NAMALWA (cell line): Measurements from ENCODE around the gene TOM1L1.
"Not testable (repeated sequence)": the region's sequence is repeated elsewhere in the genome, so short reads cannot be mapped to it uniquely, and the experiment has no call there.

Experiments
- DNase-seq: peaks from one replicate; pipeline ENCODE4 v3.0.0-alpha.2; 2015; ENCODE audit warnings: low spot score

The TOM1L1 gene, protein sequence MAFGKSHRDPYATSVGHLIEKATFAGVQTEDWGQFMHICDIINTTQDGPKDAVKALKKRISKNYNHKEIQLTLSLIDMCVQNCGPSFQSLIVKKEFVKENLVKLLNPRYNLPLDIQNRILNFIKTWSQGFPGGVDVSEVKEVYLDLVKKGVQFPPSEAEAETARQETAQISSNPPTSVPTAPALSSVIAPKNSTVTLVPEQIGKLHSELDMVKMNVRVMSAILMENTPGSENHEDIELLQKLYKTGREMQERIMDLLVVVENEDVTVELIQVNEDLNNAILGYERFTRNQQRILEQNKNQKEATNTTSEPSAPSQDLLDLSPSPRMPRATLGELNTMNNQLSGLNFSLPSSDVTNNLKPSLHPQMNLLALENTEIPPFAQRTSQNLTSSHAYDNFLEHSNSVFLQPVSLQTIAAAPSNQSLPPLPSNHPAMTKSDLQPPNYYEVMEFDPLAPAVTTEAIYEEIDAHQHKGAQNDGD

DNA sequence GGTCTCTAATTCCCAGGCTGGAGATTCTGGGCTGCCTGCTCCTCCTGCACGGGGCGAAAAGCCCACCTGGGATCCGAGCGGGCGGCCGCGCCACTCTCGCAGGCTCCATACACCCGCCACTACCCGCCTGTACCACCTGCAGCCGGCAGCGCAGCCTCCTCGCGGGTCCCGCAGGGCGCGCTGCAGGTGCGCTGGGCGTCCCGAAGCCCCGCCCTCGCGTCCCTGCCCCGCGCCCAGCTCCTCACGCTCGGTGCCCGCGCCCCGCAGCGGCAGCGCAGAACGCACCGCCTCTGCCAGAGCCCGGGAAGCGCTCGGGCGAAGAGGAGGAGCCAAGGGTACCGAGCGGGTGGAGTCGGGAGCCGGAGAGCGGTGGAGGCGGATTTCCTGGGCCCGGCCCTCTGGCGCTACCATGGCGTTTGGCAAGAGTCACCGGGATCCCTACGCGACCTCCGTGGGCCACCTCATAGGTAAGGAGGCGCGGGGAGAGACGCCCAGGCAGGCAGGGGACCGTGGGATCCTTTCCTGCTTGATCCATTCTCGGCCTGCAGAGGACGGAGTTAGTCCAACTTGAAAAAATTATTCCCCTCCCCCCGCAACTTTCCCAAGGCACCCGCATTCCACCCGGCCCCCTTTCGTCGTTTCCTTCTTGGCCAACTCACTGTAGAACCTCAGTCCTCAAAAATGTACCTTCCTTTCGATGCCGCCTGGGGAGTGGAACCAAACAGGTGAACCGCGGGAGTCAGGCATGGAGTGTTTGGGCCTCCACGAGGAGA is at the start of gene TOM1L1:
Gene TOM1L1 (plus strand): TSS at position 396 of the 773 bp plus-strand sequence. CDS start 14 bp downstream, at position 410.
- no peak for DNase-seq

DNA sequence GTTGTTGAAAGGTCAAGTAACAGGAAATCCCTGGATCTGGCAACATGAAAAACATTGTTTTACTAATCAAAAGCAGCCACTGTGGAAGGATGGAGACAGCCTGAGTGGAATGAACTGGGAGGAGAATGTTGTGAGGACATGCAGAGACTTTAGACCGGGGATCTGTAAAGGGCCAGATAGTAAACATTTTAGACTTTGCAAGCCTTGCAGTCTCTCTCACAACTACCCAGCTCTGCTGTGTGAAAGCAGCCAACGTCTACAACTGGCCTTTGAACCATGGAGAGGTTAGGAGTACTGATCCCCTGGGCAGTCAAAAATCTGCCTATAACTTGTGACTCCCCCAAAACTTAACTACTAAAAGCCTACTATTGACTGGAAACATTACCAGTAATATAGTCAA is 41.5 kb upstream of the TOM1L1 start:
- DNase-seq = no peak

DNA sequence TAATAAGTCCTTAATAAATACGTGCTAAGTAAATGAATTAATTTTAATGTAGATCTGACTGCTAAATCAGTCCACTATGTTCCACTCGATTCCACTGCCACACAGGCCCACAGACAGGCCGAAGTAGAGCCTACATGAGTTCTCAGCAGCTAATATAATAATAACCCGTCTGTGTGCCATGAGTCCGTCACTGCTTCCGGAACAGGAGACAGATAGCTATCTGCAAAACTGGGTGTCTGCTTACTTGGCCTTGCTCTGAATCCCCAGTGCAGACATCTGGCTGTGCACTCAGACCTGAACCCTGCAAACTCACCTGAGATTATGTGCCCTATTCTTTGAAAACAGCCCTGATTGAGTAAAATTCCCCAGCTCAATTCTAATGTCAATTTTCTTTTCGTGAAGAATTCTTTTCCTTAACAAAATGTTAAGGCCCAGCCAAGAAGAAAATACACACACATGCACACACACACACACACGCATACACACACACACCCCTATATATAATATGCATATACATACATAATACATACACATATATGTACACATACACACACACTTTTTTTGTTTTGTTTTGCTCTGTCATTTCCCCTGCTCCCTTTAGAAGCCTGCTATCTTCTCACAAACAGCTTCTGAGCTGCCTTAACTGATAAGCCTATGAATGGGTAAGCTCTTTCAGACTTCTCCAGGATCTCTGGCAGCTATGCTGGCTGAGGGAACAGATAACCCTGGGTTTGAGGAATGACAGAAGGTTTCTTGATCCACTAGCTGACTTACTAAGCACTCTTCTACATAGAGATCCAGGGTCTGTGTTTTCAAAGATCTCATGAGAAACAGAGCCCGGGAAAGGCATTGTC is 39.8 kb upstream of the TOM1L1 start:
- DNase-seq = no peak

DNA sequence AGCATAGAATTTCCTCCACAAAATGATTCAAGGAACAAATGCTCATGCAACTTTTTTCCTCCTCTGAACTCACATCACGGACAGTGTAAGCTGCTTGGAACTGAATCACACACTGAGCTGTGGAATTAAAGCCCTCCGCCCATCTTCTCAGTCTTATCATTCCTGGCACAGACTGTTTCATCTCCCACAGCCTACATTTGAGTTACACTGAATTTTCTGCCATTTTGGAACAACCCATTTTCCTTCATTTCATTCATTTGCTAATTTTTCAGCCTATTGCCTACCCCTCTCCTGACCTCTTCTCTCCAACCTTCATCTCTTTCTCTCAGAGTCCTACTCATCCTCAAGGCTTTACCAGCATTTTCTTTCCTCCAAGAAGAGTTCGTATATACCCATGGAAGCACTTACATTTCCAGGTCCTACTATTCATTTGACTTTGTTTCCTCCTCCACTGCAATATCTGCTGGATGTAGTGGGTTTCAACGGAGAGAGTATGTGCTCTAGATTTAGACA is 39.1 kb upstream of the TOM1L1 start:
- DNase-seq = no peak

DNA sequence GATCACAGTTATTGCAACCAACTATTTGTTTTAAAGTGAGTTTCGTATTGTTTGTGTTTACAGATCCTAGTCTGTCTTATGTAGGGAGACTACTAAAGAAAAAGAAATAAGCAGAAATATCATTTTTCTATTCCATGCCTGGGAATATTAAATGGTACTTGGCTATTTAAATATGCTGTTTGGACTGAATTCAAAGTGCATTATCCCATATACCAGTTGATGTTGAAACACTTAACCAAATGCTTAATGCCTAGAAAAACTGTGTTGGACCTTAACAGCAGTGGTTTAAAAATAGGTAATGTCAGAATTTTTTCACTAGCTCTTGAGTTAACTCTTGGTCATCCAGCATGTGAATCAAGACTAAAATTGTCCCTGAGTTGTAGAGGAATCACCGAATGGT is 37.5 kb upstream of the TOM1L1 start:
- DNase-seq = no peak

DNA sequence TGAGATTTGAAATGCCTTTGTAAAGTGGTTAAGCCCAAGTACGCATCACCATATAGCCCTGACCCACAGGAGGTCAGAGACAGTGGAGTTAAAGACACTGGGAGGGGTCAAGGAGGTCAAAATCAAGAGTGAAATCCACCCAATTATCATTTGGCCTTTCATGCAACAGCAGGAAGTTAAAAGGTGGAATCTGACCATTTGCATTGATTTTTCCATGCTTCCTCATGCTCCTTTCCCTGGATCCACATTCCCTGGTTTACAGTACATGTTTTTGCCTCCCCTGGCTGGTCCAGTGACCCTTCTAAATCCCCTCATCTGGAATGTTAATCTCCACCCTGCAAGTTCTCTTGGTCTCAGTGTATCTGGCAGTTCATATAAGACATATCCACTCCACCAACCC is 36.6 kb upstream of the TOM1L1 start:
- no peak for DNase-seq

DNA sequence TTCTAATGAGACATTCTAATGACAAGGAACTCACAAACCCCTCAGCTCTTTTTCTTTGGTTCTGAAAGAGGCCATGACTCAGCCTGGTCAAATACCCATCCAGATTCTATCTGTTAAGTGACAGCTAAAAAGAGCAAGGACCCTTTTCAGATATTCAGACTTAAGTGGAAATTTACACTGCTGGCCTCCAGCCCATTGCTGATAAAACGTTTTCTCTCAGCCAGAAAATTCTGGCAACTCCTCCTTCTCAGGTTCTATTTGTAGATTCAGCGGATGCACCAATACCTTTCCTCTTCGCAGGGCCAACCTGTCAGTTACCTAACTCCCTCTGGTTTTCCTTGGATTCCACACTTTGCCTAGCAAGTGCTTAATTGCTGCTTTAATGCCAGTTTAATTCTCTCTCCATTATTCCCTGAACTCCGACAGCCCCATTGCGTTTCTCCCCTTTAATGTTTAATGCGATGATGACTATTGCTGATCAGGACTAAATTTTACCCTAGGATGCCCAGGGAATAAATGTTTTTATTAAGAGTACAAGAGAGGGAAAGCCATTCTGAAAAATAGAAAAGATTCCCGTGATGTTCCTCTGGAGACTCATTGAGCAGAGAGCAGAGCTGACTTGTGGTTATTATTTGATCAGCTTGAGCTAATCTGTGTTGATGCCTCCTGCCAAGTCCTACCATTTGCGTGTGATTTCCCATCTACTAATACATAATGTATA is 35.9 kb upstream of the TOM1L1 start:
- no peak for DNase-seq

DNA sequence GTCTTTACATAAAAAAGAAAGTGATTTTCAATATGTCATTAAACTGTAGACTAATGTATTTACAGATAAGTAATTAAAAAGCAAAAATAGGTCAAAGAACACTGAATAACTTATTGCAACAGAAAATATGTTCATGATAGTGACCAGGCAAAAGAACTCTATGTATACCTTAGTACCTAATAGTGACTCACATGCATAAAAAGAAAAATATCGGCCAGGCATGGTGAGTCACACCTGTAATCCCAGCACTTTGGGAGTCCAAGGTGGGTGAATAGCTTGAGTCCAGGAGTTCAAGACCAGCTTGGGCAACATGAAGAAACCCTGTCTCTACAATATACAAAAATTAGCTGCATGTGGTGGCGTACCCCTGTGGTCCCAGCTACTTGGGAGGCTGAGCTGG is 33.0 kb upstream of the TOM1L1 start:
- no peak for DNase-seq

DNA sequence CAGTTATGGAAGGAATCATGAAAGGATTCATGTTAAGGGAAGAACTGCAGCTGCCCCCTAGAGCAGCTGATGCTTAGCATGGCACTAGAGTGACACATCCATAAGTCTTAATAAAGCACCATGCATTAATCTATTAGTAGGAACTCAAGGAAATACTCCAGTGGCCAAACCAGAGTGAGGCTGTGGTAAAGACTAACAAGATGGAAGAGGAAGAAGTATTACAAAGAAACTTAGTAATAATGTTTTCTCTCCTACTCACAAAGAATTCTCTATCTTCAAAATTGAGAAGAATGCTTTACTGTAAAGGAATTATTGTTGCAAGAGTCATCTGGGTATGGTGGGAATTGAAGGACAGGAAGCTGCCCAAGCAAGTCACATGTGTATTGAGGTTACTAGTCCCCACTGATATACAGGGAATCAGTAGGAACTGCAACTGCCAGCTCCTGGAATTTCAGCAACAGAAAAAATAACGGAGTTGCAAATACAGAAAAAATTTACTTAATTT is 29.9 kb upstream of the TOM1L1 start:
- DNase-seq = no peak

DNA sequence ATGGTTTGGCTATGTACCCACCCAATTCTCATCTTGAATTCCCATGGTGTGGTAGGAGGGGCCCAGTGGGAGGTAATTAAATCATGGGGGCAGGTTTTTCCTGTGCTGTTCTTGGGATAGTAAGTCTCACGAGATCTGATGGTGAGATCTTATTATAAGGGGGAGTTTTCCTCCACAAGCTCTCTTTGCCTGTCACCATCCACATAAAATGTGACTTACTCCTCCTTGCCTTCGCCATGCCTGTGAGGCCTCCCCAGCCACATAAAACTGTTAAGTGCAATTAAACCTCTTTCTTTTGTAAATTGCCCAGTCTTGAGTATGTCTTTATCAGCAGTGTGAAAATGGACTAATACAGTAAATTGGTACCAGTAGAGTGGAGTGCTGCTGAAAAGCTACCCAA is 24.7 kb upstream of the TOM1L1 start:
- DNase-seq = not testable (repeated sequence)

DNA sequence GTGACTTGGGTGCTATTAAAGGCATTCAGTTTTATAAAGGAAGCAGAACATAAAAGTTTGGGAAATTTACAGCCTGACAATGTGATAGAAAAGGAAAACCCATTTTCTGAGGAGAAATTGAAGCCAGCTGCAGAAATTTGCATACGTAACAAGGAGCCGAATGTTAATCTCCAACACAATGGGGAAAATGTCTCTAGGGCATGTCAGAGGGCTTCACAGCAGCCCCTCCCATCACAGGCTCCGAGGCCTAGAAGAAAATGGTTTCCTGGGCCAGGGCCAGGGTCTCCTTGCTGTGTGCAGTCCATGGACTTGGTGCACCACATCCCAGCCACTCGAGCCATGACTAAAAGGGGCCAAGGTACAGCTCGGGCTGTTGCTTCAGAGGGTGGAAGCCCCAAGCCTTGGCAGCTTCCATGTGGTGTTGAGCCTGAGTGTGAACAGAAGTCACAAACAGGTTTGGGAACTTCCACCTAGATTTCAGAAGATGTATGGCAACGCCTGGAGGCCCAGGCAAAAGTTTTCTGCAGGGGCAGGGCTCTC is 23.9 kb upstream of the TOM1L1 start:
- no peak for DNase-seq

DNA sequence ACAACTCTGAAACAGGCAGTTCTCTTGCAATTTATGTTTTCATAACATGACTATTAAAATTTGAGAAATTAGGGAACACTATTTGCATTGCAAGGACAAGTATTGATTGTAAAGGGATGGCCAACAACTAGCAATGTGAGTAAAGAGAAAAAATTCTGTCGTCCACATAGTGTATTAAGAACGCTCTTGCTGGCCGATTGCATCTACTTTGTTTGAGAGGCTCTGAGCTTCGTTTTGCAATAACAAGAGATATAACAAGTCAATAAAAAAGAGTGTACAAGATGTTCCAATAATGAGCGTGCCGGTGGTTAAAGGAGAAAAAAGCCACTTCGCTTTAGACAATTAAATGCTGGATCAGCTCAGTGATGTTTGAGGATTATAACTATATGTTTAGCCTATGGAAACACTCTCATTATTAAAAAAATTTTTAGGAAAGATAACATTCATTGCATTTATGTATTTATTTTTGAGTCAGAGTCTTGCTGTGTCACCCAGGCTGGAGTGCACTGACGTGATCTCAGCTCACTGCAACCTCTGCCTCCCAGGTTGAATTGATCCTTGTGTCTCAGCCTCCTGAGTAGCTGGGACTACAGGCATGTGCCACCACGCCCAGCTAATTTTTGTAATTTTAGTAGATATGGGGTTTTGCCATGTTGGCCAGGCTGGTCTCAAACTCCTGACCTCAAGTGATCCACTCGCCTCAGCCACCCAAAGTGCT is 19.2 kb upstream of the TOM1L1 start:
- DNase-seq = no peak

DNA sequence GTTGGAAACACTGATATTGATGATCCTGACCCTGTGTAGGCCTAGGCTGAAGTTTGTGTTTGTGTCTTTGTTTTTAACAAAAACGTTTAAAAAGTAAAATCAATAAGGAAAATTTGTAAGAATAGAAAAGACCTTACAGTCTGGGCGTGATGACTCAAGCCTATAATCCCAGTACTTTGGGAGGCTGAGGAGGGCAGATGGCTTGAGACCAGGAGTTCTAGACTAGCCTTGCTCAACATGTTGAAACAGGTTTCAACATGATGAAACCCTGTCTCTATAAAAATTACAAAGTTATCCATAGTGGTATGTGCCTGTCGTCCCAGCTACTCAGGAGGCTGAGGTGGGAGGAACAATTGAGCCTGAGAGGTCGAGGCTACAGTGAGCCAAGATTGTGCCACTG is 18.3 kb upstream of the TOM1L1 start:
- no peak for DNase-seq

DNA sequence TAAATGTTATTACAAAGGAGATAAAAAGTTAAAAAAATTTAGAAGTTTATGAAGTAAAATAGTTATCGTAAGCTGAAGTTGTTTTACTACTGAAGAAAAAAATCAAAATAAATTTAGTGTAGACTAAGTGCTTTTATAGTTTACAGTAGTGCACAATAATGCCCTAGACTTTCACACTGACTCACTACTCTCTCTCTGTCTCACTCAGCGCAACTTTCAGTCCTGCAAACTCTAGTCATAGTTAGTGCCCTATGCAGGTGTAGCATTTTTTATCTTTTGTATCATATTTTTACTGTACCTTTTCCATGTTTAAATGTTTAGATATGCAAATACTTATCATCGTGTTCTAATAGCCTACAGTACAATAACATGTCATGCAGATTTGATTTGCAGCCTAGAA is 17.7 kb upstream of the TOM1L1 start:
- DNase-seq = no peak

DNA sequence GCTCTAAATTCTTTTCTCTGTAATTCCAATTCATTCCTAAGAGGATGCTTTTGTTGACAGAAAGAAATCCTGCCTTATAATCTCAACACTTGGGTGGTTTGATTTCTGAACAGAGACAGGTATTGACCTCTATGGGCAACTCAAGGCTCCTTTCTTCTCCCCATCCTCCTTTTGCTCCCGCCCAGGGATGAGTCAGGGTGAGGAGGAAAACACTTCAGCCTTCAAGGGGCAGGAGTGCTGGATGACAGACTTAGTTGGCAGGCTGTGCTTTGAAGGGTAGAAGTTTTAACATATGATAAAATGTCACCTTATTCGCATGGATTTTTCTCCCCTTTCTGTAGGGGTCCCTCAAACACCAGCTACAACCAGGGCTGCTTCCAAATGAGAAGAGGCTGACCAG is 16.7 kb upstream of the TOM1L1 start:
- no peak for DNase-seq

DNA sequence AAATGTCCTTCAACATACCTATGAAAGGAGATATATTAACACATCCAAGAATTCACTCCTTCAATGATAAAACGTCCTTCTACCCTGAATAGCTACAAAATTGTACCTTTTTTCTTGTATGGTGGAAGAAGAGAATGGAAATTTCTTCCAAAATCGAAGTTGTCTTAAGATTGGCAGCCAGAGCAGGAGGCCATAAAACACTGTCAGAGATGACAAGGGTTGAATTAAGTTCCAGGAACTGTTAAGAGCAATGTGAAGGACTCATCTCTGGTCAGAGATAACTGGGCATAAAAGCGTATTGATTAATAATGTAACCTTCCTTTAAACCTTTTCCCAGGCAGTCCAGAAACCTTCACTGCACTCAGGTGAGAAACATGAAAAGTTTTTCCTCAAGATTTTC is 12.9 kb upstream of the TOM1L1 start:
- DNase-seq = no peak

DNA sequence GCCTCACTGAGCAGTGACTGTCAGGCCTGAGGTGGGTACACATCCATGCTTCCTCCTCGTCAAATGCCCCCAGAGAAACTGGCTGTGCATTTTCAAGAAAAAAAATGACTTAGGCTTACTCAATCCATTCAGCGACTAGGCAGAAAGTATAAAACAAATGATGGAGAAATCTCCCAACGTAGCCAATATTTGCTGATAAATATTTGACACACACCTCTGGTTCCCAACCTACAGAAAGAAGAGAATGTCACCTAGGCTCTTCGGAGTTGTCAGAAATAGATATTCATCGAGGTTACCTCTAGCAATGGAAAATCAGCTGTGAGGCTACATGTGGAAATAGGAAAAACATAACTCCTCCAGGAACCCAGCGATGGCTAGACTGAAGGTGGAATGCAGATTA is 12.4 kb upstream of the TOM1L1 start:
- no peak for DNase-seq

DNA sequence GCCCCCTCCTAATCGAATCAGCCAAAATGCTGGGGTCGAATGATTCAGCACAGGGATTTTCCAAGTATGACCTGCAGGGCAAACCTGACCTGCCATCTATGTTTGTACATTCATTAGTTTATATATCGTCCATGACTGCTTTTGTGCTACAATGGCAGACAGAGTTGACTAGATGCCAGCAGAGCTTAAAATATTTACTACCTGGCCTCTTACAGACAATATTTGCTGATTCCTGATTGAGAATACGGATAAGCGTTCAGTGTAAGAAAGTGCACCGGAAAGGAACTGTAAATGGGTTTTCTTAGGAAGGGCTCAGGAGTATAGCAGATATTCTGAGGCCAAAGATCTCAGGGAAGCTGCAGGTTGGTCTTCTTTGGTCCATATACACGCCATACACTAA is 11.7 kb upstream of the TOM1L1 start:
- no peak for DNase-seq

DNA sequence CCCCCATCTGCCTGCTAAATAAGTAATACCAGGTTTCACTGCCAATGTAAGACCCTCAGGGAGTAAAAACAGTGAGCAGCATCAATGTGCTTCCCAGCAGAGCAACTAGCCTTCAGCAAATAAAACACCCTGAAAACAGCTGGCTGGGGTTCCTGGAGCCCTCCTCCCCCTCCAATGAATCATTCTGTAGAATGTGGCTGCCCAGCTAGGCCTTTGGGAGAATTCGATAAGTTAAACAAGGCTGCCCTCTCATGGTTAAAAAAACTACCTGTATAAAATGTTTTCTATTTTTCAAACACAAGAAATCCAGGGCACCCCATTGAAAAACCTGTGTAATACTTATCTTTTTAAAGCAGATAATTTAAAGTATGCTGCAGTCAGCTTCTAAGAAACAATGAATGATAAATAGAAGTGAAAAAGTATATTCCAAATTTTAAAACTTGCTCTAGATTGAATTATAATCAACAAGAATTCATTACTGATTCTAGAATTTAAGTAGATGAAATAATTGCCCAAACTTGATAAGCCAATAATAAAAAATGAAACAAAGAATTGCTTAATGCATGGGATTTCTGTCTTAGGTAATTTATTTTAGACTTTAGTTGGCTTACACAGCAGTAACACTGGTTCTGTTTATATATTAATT is 9.4 kb upstream of the TOM1L1 start:
- DNase-seq = peak; percentile 57

DNA sequence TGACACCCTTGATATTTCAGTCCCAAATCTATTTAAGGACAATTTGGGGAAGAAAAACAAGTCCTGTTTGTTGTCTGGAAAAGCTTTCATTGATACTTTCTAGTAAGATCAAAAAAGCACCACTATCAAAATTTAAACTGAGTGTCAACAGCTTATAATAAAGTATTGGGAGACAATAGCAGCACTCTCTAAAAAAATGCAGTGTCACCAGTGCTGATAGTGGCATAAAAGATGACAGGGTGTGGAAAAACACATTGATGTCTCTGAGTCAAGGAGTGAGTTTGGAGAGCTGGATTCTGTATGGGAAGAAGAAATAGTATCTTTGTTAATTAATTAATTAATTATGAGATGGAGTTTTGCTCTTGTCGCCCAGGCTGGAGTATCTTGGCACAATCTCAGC is 8.3 kb upstream of the TOM1L1 start:
- DNase-seq = no peak
